Measurements from ENCODE around the gene ATP13A4. TPM values are rescaled to one million over a fixed set of nuclear protein-coding genes. Genes with fewer than 3 reads are reported as not detected.

The ATP13A4 gene
- total RNA-seq, 3 donors from 2014 or later (not counting 1 experiment from before 2014, with no cell fraction given), result 1.3 to 3.9 (median 3.6) TPM

- intact Hi-C loops (cut with micrococcal nuclease), result no loop called here
- 75% methylated on average over 4 of the region's 6 CpGs for WGBS (ENCODE audit: insufficient coverage)
- Histone ChIP-seq H3K4me3 (ENCODE audit: low read length) (no peak within 1 kb of the TSS), H3K9me3 (ENCODE audit: control insufficient read depth, insufficient read depth, low read length) (no peaks in the 10 kb centered on the region), H3K4me1 (ENCODE audit: control insufficient read depth, insufficient read depth, low read length) (no peaks in the 10 kb centered on the region), H3K27me3 (ENCODE audit: control insufficient read depth, insufficient read depth, low read length) (no peaks in the 10 kb centered on the region), H3K36me3 (ENCODE audit: control insufficient read depth, insufficient read depth, low read length) (no peaks in the 10 kb centered on the region), H3K27ac (ENCODE audit: low read length) (no peak within 1 kb of the TSS)
- H3K4me3 Mint-ChIP-seq, result no peak within 1 kb of the TSS
- peaks cover 0 to 3% of the 10 kb centered on the region in 2 donors for H3K9me3 Mint-ChIP-seq
- H3K27me3 Mint-ChIP-seq (ENCODE audit: low read depth in 2 of 2), result peaks cover 4 to 8% of the 10 kb centered on the region in 2 donors
- ATAC-seq, result no peak
- H3K27ac Mint-ChIP-seq, result no peak within 1 kb of the TSS
- no peak for DNase-seq
- no peaks in the 10 kb centered on the region for H3K4me1 Mint-ChIP-seq
- TF ChIP-seq CTCF (IDR thresholded peaks at IDR 0.05), result no peak
- H3K36me3 Mint-ChIP-seq, result no peaks in the 10 kb centered on the region
Measured at GRCh38 chr3:193378706-193379105, 176.0 kb downstream of the ATP13A4 start, which contains the start of gene ATP13A5. Gene ATP13A5 (minus strand): TSS chr3:193378753. CDS start chr3:193378725, 28 bp downstream.

GRCh38 chr3:193377591-193377990 is 177.1 kb downstream of the ATP13A4 start:
- H3K36me3 Mint-ChIP-seq, result no peaks in the 10 kb centered on the region
- H3K9me3 ChIP-seq (ENCODE audit: control insufficient read depth, insufficient read depth, low read length), result no peaks in the 10 kb centered on the region
- no peaks in the 10 kb centered on the region for H3K4me1 Mint-ChIP-seq
- no peaks in the 10 kb centered on the region for H3K36me3 ChIP-seq (ENCODE audit: control insufficient read depth, insufficient read depth, low read length)
- no peak overlapping the region for H3K27ac Mint-ChIP-seq
- H3K27ac ChIP-seq (ENCODE audit: low read length), result no peak overlapping the region
- H3K4me1 ChIP-seq (ENCODE audit: control insufficient read depth, insufficient read depth, low read length), result no peaks in the 10 kb centered on the region
- WGBS (ENCODE audit: insufficient coverage), result 43% methylated on average over 1 of the region's 2 CpGs
- no peak overlapping the region for H3K4me3 Mint-ChIP-seq
- no peaks in the 10 kb centered on the region for H3K27me3 ChIP-seq (ENCODE audit: control insufficient read depth, insufficient read depth, low read length)
- no peak for TF ChIP-seq CTCF (IDR thresholded peaks at IDR 0.05)
- no peak overlapping the region for H3K4me3 ChIP-seq (ENCODE audit: low read length)
- DNase-seq (no peak), ATAC-seq (no peak)
- H3K27me3 Mint-ChIP-seq (ENCODE audit: low read depth in 2 of 2), result peaks cover 5 to 8% of the 10 kb centered on the region in 2 donors
- peaks cover 0 to 5% of the 10 kb centered on the region in 2 donors for H3K9me3 Mint-ChIP-seq
- intact Hi-C loops (cut with micrococcal nuclease), result no loop called here

- Mint-ChIP-seq H3K4me1 (no peaks in the 10 kb centered on the region), H3K36me3 (no peaks in the 10 kb centered on the region), H3K27ac (no peak overlapping the region), H3K4me3 (no peak overlapping the region), H3K9me3 (peaks cover 0 to 4% of the 10 kb centered on the region in 2 donors), H3K27me3 (ENCODE audit: low read depth in 2 of 2) (peaks cover 5 to 8% of the 10 kb centered on the region in 2 donors)
- Histone ChIP-seq H3K4me1 (ENCODE audit: control insufficient read depth, insufficient read depth, low read length) (no peaks in the 10 kb centered on the region), H3K27ac (ENCODE audit: low read length) (no peak overlapping the region), H3K4me3 (ENCODE audit: low read length) (no peak overlapping the region), H3K27me3 (ENCODE audit: control insufficient read depth, insufficient read depth, low read length) (no peaks in the 10 kb centered on the region), H3K9me3 (ENCODE audit: control insufficient read depth, insufficient read depth, low read length) (no peaks in the 10 kb centered on the region), H3K36me3 (ENCODE audit: control insufficient read depth, insufficient read depth, low read length) (no peaks in the 10 kb centered on the region)
- ATAC-seq (no peak), DNase-seq (no peak)
- no peak for TF ChIP-seq CTCF (IDR thresholded peaks at IDR 0.05)
- WGBS (ENCODE audit: insufficient coverage), result 85% methylated on average over 8 of the region's 8 CpGs
- intact Hi-C loops (cut with micrococcal nuclease), result no loop called here
Measured at GRCh38 chr3:193375614-193376013, 179.1 kb downstream of the ATP13A4 start.

- intact Hi-C loops (cut with micrococcal nuclease), result no loop called here
- no peaks in the 10 kb centered on the region for H3K4me1 Mint-ChIP-seq
- H3K4me3 ChIP-seq (ENCODE audit: low read length), result no peak overlapping the region
- H3K4me3 Mint-ChIP-seq, result no peak overlapping the region
- no peak for ATAC-seq
- H3K36me3 Mint-ChIP-seq, result no peaks in the 10 kb centered on the region
- DNase-seq, result no peak
- no peaks in the 10 kb centered on the region for H3K27me3 ChIP-seq (ENCODE audit: control insufficient read depth, insufficient read depth, low read length)
- H3K27ac Mint-ChIP-seq, result no peak overlapping the region
- H3K9me3 ChIP-seq (ENCODE audit: control insufficient read depth, insufficient read depth, low read length), result no peaks in the 10 kb centered on the region
- no peak overlapping the region for H3K27ac ChIP-seq (ENCODE audit: low read length)
- TF ChIP-seq CTCF (IDR thresholded peaks at IDR 0.05), result no peak
- H3K4me1 ChIP-seq (ENCODE audit: control insufficient read depth, insufficient read depth, low read length), result no peaks in the 10 kb centered on the region
- H3K36me3 ChIP-seq (ENCODE audit: control insufficient read depth, insufficient read depth, low read length), result no peaks in the 10 kb centered on the region
- H3K27me3 Mint-ChIP-seq (ENCODE audit: low read depth in 2 of 2), result peaks cover 5 to 8% of the 10 kb centered on the region in 2 donors
- H3K9me3 Mint-ChIP-seq, result peaks cover 0 to 3% of the 10 kb centered on the region in 2 donors
Measured at GRCh38 chr3:193372783-193373182, 181.9 kb downstream of the ATP13A4 start.

Data from natural killer cell (primary cell).